GM23248 (cell line): ENCODE data around the gene PTPRT. TPM values are rescaled to one million over a fixed set of nuclear protein-coding genes. Genes with fewer than 3 reads are reported as not detected.

Experiments
- DNase-seq: peaks from one replicate; pipeline ENCODE4 v3.0.0-alpha.2; 2015
- H2AFZ ChIP-seq: fragments of 200-600 bp; sonication (generic); 2 replicates; pipeline ENCODE4 v1.6.1; 2016; ENCODE audit warnings: antibody characterized with exemption
- H3F3A ChIP-seq: fragments of 200-600 bp; sonication (generic); 2 replicates; pipeline ENCODE4 v1.6.1; 2016; ENCODE audit warnings: mild to moderate bottlenecking, antibody characterized with exemption, mixed run types; ENCODE audit not compliant: insufficient read depth
- H3K27ac ChIP-seq: fragments of 200-600 bp; sonication (generic); 2 replicates; pipeline ENCODE4 v1.5.1; 2016; ENCODE audit warnings: mild to moderate bottlenecking
- H3K27me3 ChIP-seq: fragments of 200-600 bp; sonication (generic); replicated peaks from 2 replicates; pipeline ENCODE4 v1.6.1; 2016; ENCODE audit warnings: mild to moderate bottlenecking; ENCODE audit not compliant: insufficient read depth
- H3K36me3 ChIP-seq: fragments of 200-600 bp; sonication (generic); 2 replicates; pipeline ENCODE4 v1.6.1; 2016; ENCODE audit warnings: low read depth, mild to moderate bottlenecking
- H3K4me1 ChIP-seq: fragments of 200-600 bp; sonication (generic); 2 replicates; pipeline ENCODE4 v1.6.1; 2016; ENCODE audit warnings: mild to moderate bottlenecking; ENCODE audit not compliant: insufficient read depth
- H3K4me2 ChIP-seq: fragments of 200-600 bp; sonication (generic); one replicate; pipeline ENCODE4 v1.6.1; 2016; ENCODE audit warnings: mild to moderate bottlenecking; ENCODE audit not compliant: unreplicated experiment
- H3K4me3 ChIP-seq: fragments of 200-600 bp; sonication (generic); 2 replicates; pipeline ENCODE4 v1.5.1; 2016; ENCODE audit warnings: mild to moderate bottlenecking
- H3K79me2 ChIP-seq: fragments of 200-600 bp; sonication (generic); 2 replicates; pipeline ENCODE4 v1.6.1; 2016; ENCODE audit warnings: mild to moderate bottlenecking; ENCODE audit not compliant: insufficient read depth
- H3K9ac ChIP-seq: fragments of 200-600 bp; sonication (generic); 2 replicates; pipeline ENCODE4 v1.6.1; 2016; ENCODE audit warnings: mild to moderate bottlenecking
- H3K9me2 ChIP-seq: fragments of 200-600 bp; sonication (generic); 2 replicates; pipeline ENCODE4 v1.6.1; 2016; ENCODE audit warnings: mixed run types, mild to moderate bottlenecking, moderate library complexity; ENCODE audit not compliant: insufficient read depth
- H3K9me3 ChIP-seq: fragments of 200-600 bp; sonication (generic); one replicate; pipeline ENCODE4 v1.6.1; 2017; ENCODE audit warnings: low read depth
- H4K20me1 ChIP-seq: fragments of 200-600 bp; sonication (generic); 2 replicates; pipeline ENCODE4 v1.6.0; 2016; ENCODE audit not compliant: insufficient read depth
- EZH2 ChIP-seq: fragments of 200-600 bp; sonication (generic); IDR thresholded peaks from 2 replicates; pipeline ENCODE4 v1.6.1; 2018; ENCODE audit warnings: antibody characterized with exemption, mild to moderate bottlenecking; ENCODE audit not compliant: insufficient read depth, poor library complexity, severe bottlenecking
- EZH2phosphoT487 ChIP-seq: fragments of 200-600 bp; sonication (generic); IDR thresholded peaks from 2 replicates; pipeline ENCODE4 v1.6.1; 2018; ENCODE audit warnings: antibody characterized with exemption, moderate library complexity, mild to moderate bottlenecking, low read depth; ENCODE audit not compliant: insufficient read depth
- WGBS, 2 experiments: methylation state at CpG; one replicate each; pipeline ENCODE4 v1.1.6; 2015 to 2017; ENCODE audit warnings: low lambda C conversion rate in 2 of 2, low coverage in 1 of 2; ENCODE audit errors: missing lambda C conversion rate in 2 of 2; 5-methylcytosine and 5-hydroxymethylcytosine counted together
- in situ Hi-C: fragments of 300-500 bp; cut with MboI; formaldehyde crosslinking; loops from 2 replicates; pipeline ENCODE4 v1.15.0; 2020
- polyA plus RNA-seq: library from polyadenylated mRNA; unstranded; fragments of >200 nt; fragmentation: Nextera tagmentation; extraction: Ambion mirVana; gene quantifications from 2 replicates; pipeline ENCODE4 v1.2.1, GENCODE V29; 2016
- total RNA-seq: library from RNA; depleted of rRNA; stranded (reverse); fragments of >200 nt; shearing (Covaris generic); gene quantifications from 2 replicates; pipeline ENCODE4 v1.2.3, GENCODE V29; 2014

PTPRT gene
- total and polyA plus RNA-seq, 2 experiments from 2014 or later = not detected

DNA sequence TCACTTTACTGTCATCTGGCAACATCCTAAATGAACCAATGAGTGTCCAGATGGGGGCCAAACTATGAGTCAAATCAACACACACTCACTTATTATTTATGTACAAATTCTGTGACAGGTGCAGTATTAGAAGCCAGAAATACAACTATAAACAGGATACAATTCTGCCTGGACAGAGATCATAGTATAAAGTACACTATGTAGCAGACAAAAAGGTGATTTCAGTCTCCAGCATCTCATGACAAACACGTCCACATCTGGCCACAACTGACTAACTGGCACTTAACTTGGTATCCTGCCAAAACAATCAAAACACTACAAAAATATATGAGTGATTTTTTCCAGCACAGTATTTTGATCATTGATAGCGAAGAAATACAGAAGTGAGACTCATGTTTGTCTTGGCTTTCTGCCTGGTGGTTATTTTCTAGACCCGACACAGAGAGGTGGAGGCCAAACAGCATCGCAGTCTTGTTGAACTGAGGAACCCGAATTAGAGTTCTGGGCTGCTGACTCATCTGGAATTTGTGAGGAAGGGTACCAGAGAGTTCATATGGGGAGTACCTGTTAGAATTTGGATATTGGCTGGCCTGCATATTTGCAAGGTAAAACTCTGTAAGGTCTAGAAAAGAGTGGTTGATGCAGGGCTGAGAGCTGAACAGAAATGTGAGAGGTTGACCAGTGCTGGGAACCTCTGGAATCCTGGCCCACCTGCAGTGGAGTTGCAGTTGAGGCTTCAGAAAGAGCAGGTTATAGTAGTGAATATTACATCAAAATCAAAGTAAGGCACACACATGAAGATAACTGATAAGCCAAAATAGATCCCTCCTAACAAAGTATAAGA lies 475.2 kb downstream of the PTPRT start:
- H3F3A ChIP-seq = no peaks in the 10 kb centered on the region
- in situ Hi-C loops = no loop called here
- H3K4me2 ChIP-seq = no peak overlapping the region
- H3K4me1 ChIP-seq = no peaks in the 10 kb centered on the region
- no peaks in the 10 kb centered on the region for H3K27me3 ChIP-seq
- H3K27ac ChIP-seq = no peak overlapping the region
- no peaks in the 10 kb centered on the region for H3K36me3 ChIP-seq
- H3K79me2 ChIP-seq = no peaks in the 10 kb centered on the region
- no peak overlapping the region for H3K9ac ChIP-seq
- H4K20me1 ChIP-seq = no peaks in the 10 kb centered on the region
- no peaks in the 10 kb centered on the region for H3K9me2 ChIP-seq
- H2AFZ ChIP-seq = no peak overlapping the region
- H3K4me3 ChIP-seq = no peak overlapping the region
- H3K9me3 ChIP-seq = no peaks in the 10 kb centered on the region
- DNase-seq = no peak
- no peak for TF ChIP-seq EZH2phosphoT487
- TF ChIP-seq EZH2 = no peak
- WGBS, 2 experiments = 10% methylated on average over 5 of the region's 5 CpGs

DNA sequence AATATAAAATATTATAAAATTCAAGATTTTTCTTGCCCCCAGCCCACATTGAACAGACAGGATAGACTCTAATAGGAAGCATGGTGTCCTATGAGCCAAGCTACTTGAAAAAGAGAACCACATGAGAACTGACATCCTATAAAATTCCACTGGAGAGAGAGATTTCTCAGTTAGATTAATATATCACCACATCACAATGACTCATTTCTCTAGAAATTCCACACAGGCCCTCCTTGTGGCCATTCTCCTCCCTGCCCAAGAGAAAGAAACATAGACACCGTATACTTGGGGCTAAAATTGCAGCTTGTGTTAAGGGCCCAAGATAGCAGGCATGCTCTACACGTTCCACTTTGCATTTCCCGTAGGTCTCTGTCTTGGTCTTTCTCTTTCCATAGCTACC lies 481.4 kb downstream of the PTPRT start:
- DNase-seq = no peak
- H3K79me2 ChIP-seq = no peaks in the 10 kb centered on the region
- WGBS, 2 experiments = 12 to 26% methylated on average over 3 of the region's 3 CpGs
- H3K9me3 ChIP-seq = no peaks in the 10 kb centered on the region
- no peaks in the 10 kb centered on the region for H3K27me3 ChIP-seq
- H3K9me2 ChIP-seq = no peaks in the 10 kb centered on the region
- H3K36me3 ChIP-seq = no peaks in the 10 kb centered on the region
- H3F3A ChIP-seq = no peaks in the 10 kb centered on the region
- no peak overlapping the region for H3K27ac ChIP-seq
- H3K4me1 ChIP-seq = no peaks in the 10 kb centered on the region
- H4K20me1 ChIP-seq = no peaks in the 10 kb centered on the region
- TF ChIP-seq EZH2 = no peak
- no peak for TF ChIP-seq EZH2phosphoT487
- H3K4me2 ChIP-seq = no peak overlapping the region
- H2AFZ ChIP-seq = no peak overlapping the region
- in situ Hi-C loops = no loop called here
- no peak overlapping the region for H3K4me3 ChIP-seq
- H3K9ac ChIP-seq = no peak overlapping the region

DNA sequence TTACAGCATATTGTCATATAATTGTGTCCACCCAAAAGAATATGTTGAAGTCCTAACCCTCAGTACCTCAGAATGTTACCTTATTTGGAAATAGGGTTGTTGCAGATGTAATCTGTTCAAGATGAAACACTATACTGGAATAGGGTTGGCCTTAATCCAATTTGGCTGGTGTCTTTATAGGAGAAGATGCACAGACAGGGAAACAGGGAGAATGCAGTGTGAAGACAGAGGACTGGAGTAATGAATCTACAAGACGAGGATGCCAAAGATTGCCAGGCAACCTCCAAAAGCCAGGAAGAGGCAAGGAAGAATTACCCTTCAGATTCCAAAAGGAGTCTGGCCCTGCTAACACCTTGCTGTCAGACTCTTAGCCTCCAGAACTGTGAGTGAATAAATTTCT lies 482.9 kb downstream of the PTPRT start:
- no peak overlapping the region for H3K4me3 ChIP-seq
- H3K9ac ChIP-seq = no peak overlapping the region
- H3K79me2 ChIP-seq = no peaks in the 10 kb centered on the region
- no peak overlapping the region for H2AFZ ChIP-seq
- 0% methylated on average over 1 of the region's 1 CpG for WGBS, 2 experiments
- H3K27ac ChIP-seq = no peak overlapping the region
- H3F3A ChIP-seq = no peaks in the 10 kb centered on the region
- H4K20me1 ChIP-seq = no peaks in the 10 kb centered on the region
- H3K4me2 ChIP-seq = no peak overlapping the region
- in situ Hi-C loops = no loop called here
- H3K9me2 ChIP-seq = no peaks in the 10 kb centered on the region
- H3K4me1 ChIP-seq = no peaks in the 10 kb centered on the region
- no peaks in the 10 kb centered on the region for H3K36me3 ChIP-seq
- DNase-seq = no peak
- H3K27me3 ChIP-seq = no peaks in the 10 kb centered on the region
- no peaks in the 10 kb centered on the region for H3K9me3 ChIP-seq
- TF ChIP-seq EZH2 = no peak
- TF ChIP-seq EZH2phosphoT487 = no peak

DNA sequence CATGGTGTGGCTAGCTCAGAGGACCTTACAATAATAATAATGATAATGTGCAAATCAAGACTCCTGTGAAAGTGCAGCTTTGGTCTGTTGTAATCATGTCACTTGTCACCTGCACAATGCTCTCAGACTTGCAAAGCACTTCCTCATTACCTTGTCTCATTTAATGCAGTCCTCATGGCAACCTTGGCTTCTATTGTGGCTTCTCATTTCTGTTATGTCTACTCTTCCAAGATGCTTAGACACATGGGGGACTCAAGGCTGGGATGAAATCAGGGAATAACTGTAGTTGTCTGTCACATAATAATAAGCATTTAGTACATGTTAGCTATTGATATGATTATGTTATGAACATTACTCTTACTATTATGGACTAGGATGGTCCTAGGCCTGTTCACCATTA lies 484.2 kb downstream of the PTPRT start:
- no peaks in the 10 kb centered on the region for H3F3A ChIP-seq
- no peaks in the 10 kb centered on the region for H3K36me3 ChIP-seq

More for the DNA sequence above, 484.2 kb downstream of the PTPRT start:
- H3K9me3 ChIP-seq = no peaks in the 10 kb centered on the region
- in situ Hi-C loops = no loop called here
- no peak overlapping the region for H3K4me3 ChIP-seq
- H3K9me2 ChIP-seq = no peaks in the 10 kb centered on the region
- H3K4me2 ChIP-seq = no peak overlapping the region
- no peak overlapping the region for H3K9ac ChIP-seq
- H3K79me2 ChIP-seq = no peaks in the 10 kb centered on the region
- H4K20me1 ChIP-seq = no peaks in the 10 kb centered on the region
- H2AFZ ChIP-seq = no peak overlapping the region
- no peaks in the 10 kb centered on the region for H3K4me1 ChIP-seq
- no peak overlapping the region for H3K27ac ChIP-seq
- TF ChIP-seq EZH2 = no peak
- TF ChIP-seq EZH2phosphoT487 = no peak
- H3K27me3 ChIP-seq = no peaks in the 10 kb centered on the region
- DNase-seq = no peak
